ENCODE data around the gene FOXO6. TPM values are rescaled to one million over a fixed set of nuclear protein-coding genes. Genes with fewer than 3 reads are reported as not detected.

Gene FOXO6
- 0.18 and 0.24 TPM in 2 replicates for total RNA-seq (2014; rRNA removed; shearing (Covaris generic))
- polyA plus RNA-seq (2015; cell fraction: cytosol; rRNA removed): 1.2 and 1.3 TPM in 2 replicates
- not detected in 2 replicates for polyA plus RNA-seq (2015; cell fraction: nucleus; rRNA removed)

DNA sequence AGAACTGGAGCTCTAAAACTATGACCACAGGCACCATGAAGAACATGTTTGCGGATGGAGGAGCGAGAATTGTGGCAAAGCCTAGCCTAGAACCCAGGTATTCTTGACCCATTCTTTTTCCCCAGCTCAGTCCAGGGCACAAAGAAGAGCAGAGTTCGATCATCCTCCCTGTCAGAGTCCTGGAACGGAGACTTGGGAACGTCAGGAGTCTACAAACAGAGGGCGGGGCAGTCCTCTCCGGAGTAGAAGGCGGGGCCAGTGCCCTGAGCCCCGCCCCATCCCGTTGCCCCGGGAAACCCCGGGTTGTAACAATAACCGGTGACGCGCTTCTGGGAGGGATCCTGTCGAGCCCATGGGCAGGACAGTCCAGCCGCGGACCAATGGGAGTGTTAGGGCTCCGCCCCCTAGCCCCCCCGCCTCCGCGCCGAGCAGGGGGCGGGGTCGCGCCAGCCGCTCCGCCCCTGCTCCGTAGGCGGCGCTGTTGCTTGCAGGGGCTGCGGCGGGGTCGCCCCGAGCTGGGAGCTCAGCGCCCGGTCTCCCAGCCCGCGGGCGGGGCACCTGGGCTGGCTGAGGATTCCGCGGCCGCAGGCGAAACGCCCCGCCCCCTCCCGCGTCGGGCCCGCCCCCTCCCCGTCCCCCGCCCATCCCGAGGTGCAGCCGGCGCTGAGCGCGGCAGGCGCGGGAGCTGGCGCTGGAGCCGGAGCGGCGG is at the start of gene FOXO6:
Gene FOXO6 (plus strand): TSS at position 649 of the 709 bp plus-strand sequence.
- in situ Hi-C loops (cut with HindIII; ENCODE audit: low pct_unique_long_range_greater_than_20kb, low sequenced_read_pairs): no loop called here

DNA sequence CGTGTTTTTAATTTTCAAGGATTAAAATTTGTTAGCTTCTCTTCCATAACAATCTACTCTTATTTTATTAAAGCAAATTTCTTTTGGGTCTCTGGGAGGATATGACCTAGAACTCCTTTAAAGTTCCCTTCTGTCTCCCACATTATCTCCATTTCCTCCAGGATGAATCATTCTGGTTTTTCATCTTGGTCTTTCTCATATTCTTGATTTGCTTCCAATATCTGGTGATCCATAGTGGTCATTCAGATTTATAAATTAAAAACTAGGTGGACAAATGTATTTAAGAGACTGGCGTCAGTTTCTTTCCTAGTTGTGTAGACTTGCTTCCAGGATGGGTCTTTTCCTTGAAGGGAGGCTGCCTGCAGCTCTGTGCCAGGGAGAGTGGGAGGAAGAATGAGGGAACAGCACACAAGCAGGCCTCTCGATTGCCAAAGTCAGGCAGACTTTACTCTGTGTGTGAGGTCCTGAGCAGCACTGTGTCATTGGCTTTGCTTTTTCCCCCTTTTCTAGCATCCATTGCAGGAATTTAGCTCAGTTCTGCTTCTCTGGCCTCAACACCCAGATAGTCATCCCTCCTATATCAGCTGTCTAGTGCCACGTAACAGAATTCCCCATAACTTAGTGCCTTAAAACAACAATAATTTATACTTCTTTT is 48.1 kb upstream of the FOXO6 start:
- no peak for DNase-seq (ENCODE audit: low read depth, low spot score)
- in situ Hi-C loops (cut with HindIII; ENCODE audit: low pct_unique_long_range_greater_than_20kb, low sequenced_read_pairs): no loop called here

More for the DNA sequence above, at the start of gene FOXO6:
- DNase-seq (ENCODE audit: low read depth, low spot score): peak; percentile 96

DNA sequence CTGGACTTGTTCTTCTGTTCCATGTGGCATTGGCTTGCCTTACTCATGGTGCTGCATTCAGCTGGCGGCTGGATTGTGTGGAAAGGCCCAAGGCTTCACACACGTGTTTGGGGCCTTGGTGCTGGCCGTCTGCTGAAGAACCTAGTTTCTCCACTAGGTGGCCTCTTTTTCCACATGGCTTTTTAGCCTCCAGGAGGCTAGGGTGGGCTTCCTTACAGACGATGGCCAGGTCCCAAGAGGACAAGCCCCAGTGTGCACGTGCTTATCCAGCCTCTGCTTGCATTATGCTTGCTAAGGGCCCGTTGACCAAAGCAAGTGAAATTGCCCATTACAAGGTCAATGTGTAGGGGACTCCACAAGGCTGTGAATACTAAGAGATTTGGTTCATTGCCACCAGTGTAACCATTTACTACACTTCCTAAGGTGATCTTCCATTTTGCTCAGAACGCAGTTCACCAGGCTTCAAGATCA is 47.5 kb upstream of the FOXO6 start:
- peak; percentile 63 for DNase-seq (ENCODE audit: low read depth, low spot score)
- in situ Hi-C loops (cut with HindIII; ENCODE audit: low pct_unique_long_range_greater_than_20kb, low sequenced_read_pairs): no loop called here

DNA sequence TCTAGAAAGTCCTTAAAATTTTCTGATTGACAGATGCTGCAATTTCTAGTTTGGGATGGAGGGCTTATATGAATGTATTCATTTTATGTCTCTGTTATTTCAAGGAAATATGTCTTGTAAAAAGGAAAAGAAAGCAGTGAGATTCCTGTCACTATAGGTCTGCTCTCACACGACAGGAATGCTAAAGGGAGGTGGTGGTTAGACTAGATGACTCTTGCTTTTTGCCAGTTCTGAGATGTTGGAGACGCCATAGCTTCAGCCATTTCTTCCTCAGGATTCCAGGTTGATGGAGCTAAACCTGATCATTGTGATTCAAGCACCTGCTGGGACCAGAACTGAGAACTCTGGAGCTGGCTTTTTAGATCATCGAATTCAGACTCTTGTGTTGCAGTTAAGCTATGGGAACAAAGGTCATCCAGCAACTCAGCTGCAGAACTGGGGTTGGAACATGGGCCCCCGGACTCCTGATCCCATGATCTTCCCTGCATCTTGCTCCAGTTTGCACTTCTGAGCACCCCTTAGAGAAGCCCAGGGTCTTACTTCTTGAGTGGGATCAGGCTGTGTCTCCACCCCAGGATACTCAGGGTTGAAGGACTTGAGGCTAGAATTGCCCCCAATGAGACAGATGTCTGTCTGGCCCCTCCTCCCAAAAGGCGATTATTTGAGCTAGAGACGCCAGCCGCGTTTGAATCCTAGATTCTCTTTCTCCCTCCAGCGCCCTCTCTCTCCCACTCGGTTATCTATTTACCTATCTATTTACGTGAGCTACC is 46.7 kb upstream of the FOXO6 start:
- in situ Hi-C loops (cut with HindIII; ENCODE audit: low pct_unique_long_range_greater_than_20kb, low sequenced_read_pairs): no loop called here
- DNase-seq (ENCODE audit: low read depth, low spot score): no peak

DNA sequence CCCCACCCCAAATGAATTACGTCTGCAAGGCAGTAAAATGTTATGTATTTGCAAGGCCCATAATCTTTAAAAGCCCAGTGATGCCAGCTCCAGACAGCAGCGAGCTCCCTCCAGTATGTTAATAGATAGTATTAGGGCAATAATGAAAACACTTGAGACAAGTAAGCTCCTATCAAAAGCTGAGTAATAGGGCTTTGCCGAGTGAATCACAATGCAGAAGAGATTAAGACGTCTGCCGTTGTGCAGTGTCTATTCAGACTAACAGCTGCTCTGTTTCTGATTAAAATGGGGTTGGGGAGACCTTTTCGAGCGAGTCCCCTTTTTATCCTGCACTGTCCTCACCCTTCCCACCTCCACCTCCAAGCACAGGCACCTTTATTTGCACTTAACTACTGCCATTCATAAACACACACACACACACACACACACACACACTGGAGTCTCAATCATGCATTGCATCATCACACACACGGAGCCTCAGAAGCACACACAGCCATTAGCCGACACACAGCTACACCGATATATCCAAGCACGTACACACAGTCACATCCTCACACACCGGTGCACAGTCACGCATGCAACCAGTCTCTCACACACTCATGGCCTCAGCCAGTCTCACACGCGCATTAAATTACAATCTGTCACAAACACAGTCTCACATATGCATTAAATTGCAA is 46.0 kb upstream of the FOXO6 start:
- no peak for DNase-seq (ENCODE audit: low read depth, low spot score)
- in situ Hi-C loops (cut with HindIII; ENCODE audit: low pct_unique_long_range_greater_than_20kb, low sequenced_read_pairs): no loop called here

DNA sequence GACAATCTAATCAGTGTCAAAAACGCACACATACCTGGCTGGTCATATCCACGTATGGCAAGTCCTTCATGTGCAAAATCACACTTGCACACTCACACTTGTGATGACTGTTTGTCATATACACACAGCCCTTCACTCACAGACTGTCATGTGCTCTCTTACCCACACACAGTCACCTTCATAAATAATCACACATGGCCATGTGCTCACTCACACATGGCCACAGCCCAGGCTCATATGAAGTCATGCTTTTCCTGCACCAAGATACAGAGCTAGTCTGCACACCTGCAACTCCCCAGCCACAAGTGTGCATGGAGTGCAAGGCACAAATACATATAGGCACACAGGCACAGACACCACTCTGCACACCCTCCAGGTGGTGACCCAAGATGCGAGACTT is 45.4 kb upstream of the FOXO6 start:
- no peak for DNase-seq (ENCODE audit: low read depth, low spot score)
- in situ Hi-C loops (cut with HindIII; ENCODE audit: low pct_unique_long_range_greater_than_20kb, low sequenced_read_pairs): no loop called here

DNA sequence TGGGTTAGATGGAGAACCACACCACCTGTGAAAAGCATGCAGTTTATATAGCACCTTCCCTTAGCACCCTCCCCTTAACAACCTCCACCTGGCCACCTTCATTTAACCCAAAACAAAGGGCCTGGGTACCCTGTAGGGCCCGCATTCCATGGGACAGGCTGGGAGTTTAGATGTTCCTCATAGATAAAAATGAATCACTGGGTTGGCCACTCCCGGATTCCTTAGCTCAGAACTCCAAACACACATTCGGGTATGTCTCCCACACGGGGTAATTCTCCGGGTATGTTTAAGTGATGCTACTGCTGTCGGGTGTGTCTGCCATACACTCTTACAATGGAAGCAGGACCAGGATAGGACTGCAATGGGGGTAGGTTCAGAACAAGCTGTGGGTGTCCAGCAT is 43.9 kb upstream of the FOXO6 start:
- in situ Hi-C loops (cut with HindIII; ENCODE audit: low pct_unique_long_range_greater_than_20kb, low sequenced_read_pairs): no loop called here

DNA sequence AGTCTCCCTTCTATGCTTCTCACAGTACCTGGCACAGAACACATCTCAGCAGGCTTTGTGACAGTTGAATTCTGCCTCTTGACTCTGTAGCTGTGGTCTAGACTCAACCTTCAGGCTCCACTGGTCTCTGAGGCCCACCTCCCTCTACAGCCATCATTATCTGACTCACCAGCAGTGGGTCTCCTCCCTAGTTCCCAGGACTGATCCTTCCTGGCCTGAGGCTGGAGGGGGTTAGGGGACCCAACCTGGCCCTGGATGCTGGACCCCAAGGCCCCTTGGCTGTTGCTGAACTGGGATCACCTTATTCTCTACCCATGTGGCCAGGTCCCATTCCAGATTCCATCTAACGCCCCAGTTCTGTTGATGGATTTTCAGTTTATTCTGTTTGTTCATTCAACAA is 43.1 kb upstream of the FOXO6 start:
- in situ Hi-C loops (cut with HindIII; ENCODE audit: low pct_unique_long_range_greater_than_20kb, low sequenced_read_pairs): no loop called here

More for the DNA sequence above, 43.9 kb upstream of the FOXO6 start:
- no peak for DNase-seq (ENCODE audit: low read depth, low spot score)

DNA sequence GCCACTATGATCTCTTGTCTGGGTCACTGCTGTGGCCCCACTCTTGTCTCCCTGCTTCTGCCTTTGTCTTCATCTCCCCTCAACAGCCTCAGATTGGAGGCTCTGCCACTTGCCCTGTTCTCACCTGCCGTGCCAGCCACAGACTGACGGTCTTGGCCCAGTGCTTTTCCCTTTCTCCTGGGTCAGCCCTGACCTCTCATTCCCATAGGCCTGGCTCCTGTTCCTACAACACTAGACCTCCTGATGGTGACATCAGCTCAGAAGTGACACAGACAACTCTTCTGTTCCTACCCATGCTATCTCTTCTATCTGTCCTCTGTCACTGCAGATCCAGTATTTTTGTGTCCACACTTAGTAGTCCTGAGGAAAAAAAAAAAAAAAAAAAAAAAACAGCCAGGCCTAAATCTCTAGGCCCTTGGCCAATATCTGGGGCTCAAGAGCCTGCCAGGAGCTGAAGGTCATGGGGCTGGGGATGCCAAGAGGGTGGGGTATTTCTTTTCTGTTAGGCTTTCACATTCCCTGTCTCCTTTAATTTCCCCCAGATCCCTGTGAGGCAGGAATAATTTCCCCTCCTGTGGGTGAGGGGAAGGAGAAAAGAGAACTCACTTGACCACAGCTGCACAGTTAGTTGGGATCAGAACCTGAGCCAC is 42.0 kb upstream of the FOXO6 start:
- in situ Hi-C loops (cut with HindIII; ENCODE audit: low pct_unique_long_range_greater_than_20kb, low sequenced_read_pairs): no loop called here
- DNase-seq (ENCODE audit: low read depth, low spot score): no peak

More for the DNA sequence above, 43.1 kb upstream of the FOXO6 start:
- DNase-seq (ENCODE audit: low read depth, low spot score): no peak

DNA sequence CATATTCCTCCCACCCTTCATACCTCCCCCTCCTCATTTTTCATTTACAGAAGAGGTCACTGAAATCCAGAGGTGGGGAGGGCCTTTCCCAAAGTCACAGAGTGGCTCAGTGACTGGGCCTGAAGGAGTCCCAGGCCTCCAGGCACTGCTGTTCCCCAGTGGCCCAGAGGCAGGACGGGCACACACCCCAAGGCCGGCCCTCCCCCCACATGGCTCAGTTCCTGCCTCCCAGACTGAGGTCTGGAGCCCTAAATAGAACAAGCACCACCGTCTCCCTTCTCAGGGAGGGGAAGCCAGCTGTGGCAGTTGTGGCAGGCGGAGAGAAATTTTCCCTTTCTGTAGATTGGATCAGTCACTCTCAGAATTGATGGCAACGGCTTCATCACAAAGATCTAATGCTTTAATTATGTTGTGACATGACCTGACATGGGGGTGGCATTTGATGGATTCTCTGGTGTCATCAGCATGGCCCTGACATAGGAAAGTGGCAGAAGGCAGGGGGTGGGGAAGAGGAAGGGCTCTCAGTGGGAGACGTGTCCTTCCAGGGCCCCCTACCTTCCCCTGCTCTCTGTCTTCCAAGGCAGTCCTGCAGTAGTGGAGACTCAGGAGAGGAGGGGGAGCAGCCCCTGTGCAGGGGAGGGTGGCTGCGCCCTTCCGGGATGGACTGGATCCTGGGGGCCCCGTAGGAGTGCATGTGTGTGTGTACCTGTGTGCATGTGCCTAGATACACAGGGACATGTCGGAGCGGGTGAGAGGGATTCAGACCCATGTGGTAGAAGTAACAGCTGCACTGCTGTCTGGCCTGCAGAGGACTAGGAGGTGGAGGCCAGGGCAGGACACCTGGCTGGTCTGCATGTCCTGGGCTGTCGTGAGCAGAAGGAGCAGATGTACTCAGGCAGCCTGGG is 41.2 kb upstream of the FOXO6 start:
- DNase-seq (ENCODE audit: low read depth, low spot score): no peak
- in situ Hi-C loops (cut with HindIII; ENCODE audit: low pct_unique_long_range_greater_than_20kb, low sequenced_read_pairs): no loop called here

DNA sequence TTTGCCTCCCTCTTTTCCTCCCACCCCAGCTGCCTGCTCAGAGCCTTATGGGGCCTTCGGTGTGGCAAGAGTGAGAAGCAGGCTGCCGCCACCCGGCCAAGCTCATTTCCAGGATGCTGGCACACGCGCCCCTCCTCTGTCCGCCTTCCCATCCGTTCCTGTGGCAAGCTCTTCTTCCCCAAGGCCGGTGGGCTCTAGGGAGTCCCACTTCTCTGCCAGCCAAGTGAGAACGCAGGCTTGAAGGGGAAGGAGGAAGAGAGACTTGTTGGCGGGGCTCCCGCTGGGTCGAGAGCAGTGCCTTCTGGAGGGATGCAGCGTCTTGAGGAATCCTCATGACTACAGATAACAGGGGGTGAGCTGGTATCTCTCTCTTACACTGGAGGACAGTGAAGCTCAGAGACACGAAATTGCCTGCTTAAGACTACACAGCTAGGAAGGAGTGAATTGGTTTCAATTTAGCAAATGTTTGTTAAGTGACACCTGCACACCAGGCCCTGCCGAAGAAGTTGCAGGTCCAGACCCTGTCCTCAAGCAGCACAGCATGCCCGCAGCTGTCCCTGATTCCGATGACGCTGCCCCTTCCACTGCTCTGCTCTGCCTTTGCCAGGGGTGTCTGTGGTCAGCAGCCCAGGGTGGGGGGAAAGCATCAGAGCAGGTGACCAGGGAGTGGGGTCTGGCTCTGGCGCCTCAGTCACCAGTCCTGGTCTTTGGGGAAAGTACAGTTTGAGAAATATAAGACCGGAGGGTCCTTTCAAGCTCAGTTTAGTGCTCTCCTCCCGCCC is 40.1 kb upstream of the FOXO6 start:
- in situ Hi-C loops (cut with HindIII; ENCODE audit: low pct_unique_long_range_greater_than_20kb, low sequenced_read_pairs): no loop called here

DNA sequence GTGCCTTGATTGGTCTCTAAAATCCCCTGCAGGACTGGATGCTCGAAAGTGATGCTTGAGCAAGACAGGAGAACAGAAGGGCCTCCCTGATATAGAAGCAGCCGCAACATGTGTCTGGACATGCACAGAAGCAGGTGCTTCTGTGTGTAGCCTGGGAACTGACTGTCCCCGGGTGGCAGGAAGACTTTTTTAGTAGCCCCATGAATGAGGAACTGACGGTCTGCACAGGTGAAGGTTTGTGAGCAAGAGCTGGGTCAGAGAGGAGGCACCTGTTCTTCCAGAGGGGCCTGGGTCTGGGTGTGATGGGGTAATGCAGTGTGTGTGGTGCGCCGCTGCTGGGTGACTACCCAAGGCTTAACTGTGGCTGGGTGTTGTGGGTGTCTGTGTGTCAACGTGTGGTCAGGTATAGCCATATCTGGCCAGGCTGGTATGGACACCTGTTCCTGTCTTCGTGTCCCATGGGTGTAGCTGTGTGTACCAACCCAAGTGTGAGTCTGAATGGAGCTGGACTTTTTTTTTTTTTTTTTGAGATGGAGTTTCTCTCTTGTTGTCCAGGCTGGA is 39.1 kb upstream of the FOXO6 start:
- no peak for DNase-seq (ENCODE audit: low read depth, low spot score)
- in situ Hi-C loops (cut with HindIII; ENCODE audit: low pct_unique_long_range_greater_than_20kb, low sequenced_read_pairs): no loop called here

More for the DNA sequence above, 40.1 kb upstream of the FOXO6 start:
- no peak for DNase-seq (ENCODE audit: low read depth, low spot score)

DNA sequence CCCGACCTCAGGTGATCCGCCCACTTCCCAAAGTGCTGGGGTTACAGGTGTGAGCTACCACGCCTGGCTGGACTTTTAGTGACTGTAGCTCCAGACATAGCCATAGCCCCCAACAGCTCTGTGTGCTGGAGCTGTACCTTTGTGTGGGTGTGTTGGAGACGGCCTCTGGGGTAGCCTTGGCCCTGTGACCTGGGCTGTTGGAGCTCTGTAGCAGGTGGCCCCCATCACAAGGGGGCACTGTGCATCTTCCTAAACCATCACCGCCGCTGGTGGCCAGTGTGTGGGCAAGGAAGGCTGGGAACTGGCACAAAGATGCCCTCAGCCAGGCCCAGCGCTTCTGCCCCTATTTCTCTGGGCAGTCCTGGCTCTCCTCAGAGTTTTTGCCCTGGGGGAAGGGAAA is 38.4 kb upstream of the FOXO6 start:
- in situ Hi-C loops (cut with HindIII; ENCODE audit: low pct_unique_long_range_greater_than_20kb, low sequenced_read_pairs): no loop called here
- peak; percentile 78 for DNase-seq (ENCODE audit: low read depth, low spot score)

DNA sequence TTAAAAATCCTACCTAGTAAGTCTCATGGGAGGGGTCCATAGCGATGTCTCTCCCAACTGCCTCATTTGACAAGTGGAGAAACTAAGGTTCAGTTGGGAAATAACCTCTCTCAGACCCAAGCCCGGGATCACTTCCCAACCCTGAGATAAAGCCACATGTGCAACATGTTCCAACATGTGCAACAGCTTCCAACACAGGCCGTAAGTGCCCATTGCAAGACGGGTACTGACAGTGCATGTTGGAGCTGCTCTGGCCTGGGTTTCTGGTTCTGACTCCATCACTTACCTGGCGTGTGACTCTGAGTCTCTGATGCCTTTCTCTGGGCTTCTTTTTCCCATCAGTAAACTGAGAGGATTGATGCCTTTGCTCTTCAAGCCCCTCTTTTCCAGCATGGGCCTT is 38.0 kb upstream of the FOXO6 start:
- in situ Hi-C loops (cut with HindIII; ENCODE audit: low pct_unique_long_range_greater_than_20kb, low sequenced_read_pairs): no loop called here
- no peak for DNase-seq (ENCODE audit: low read depth, low spot score)

DNA sequence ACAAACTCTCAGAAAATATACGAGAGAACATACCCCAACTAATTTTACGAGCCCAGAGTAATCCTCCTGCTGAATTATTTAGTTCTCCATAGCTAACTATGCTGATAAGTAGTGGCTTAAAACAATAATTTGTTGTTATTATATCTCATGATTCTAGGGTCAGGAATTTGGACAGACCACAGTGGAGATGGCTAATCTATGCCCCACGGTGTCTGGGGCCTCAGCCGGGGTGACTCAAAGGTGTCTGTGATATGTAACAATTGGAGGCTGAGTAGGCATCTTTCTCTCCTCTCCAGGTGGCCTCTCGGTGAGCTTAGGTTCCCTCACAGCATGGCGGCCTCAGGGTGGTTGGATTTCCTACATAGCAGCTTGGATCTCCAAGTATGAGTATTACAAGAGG is 35.4 kb upstream of the FOXO6 start:
- no peak for DNase-seq (ENCODE audit: low read depth, low spot score)

More for the DNA sequence above, 35.4 kb upstream of the FOXO6 start:
- in situ Hi-C loops (cut with HindIII; ENCODE audit: low pct_unique_long_range_greater_than_20kb, low sequenced_read_pairs): no loop called here
